Stimulated activated CD8-positive, alpha-beta memory T cell treated with anti-CD3 and anti-CD28 coated beads, Interleukin-15, amount 100 ng/mL, for 1 hour (primary cell): Measurements from ENCODE around the gene ASB3.
A peak's percentile ranks its signal among the peaks of the same experiment; 100 is the strongest.
"Not testable (repeated sequence)": the region's sequence is repeated elsewhere in the genome, so short reads cannot be mapped to it uniquely, and the experiment has no call there.

Experiments used
- DNase-seq: peaks from one replicate; pipeline ENCODE4 v3.0.0-alpha.2; 2020; ENCODE audit warnings: low read depth

ASB3 gene

GRCh38 chr2:53786705-53787613 lies at the start of gene ASB3, which contains the start of gene ERLEC1:
ASB3 (minus strand) TSS chr2:53786953; CDS start chr2:53765572, 21,381 bp downstream.
ERLEC1 (plus strand) TSS chr2:53787044; CDS start chr2:53787211, 167 bp downstream.
- peak; percentile 78 for DNase-seq

- DNase-seq: not testable (repeated sequence)
Measured at GRCh38 chr2:53829980-53830290, 43.2 kb upstream of the ASB3 start.

GRCh38 chr2:53829273-53829979 lies 42.7 kb upstream of the ASB3 start:
- DNase-seq: no peak

- no peak for DNase-seq
Measured at GRCh38 chr2:53828331-53828730, 41.6 kb upstream of the ASB3 start.

- DNase-seq: no peak
Measured at GRCh38 chr2:53827398-53828175, 40.8 kb upstream of the ASB3 start.

- DNase-seq: no peak
Measured at GRCh38 chr2:53826587-53827397, 40.0 kb upstream of the ASB3 start.

- no peak for DNase-seq
Measured at GRCh38 chr2:53826030-53826410, 39.3 kb upstream of the ASB3 start.

- DNase-seq: not testable (repeated sequence)
Measured at GRCh38 chr2:53823639-53824038, 36.9 kb upstream of the ASB3 start.

- DNase-seq: no peak
Measured at GRCh38 chr2:53821810-53822209, 35.1 kb upstream of the ASB3 start.

GRCh38 chr2:53820711-53821110 lies 34.0 kb upstream of the ASB3 start:
- DNase-seq: no peak

GRCh38 chr2:53820048-53820447 lies 33.3 kb upstream of the ASB3 start:
- DNase-seq: no peak

- DNase-seq: no peak
Measured at GRCh38 chr2:53819634-53820033, 32.9 kb upstream of the ASB3 start.

- DNase-seq: no peak
Measured at GRCh38 chr2:53818854-53819435, 32.2 kb upstream of the ASB3 start.

GRCh38 chr2:53813151-53813550 lies 26.4 kb upstream of the ASB3 start:
- no peak for DNase-seq

- DNase-seq: no peak
Measured at GRCh38 chr2:53811601-53812000, 24.8 kb upstream of the ASB3 start.

- DNase-seq: no peak
Measured at GRCh38 chr2:53802617-53803151, 15.9 kb upstream of the ASB3 start.

- DNase-seq: no peak
Measured at GRCh38 chr2:53801547-53801946, 14.8 kb upstream of the ASB3 start.

GRCh38 chr2:53793821-53794220 lies 7.1 kb upstream of the ASB3 start:
- no peak for DNase-seq

GRCh38 chr2:53793261-53793660 lies 6.5 kb upstream of the ASB3 start:
- DNase-seq: no peak

GRCh38 chr2:53787614-53788289 lies 999 bp upstream of the ASB3 start:
- no peak for DNase-seq

- DNase-seq: no peak
Measured at GRCh38 chr2:53786352-53786704, 425 bp downstream of the ASB3 start.
